Ishikawa (cell line): ENCODE results near the gene PRKCH.

Experiments used
- CEBPB ChIP-seq: IDR thresholded peaks from 2 replicates; pipeline ENCODE4 v1.6.1; 2012
- CREB1 ChIP-seq: IDR thresholded peaks from 2 replicates; pipeline ENCODE4 v1.6.1; 2012; ENCODE audit warnings: low read depth
- EGR1 ChIP-seq: IDR thresholded peaks from 2 replicates; pipeline ENCODE4 v1.6.1; 2012
- EP300 ChIP-seq: IDR thresholded peaks from 2 replicates; pipeline ENCODE4 v1.6.1; 2012; ENCODE audit warnings: borderline replicate concordance
- FOXM1 ChIP-seq: IDR thresholded peaks from 2 replicates; pipeline ENCODE4 v1.6.1; 2012; ENCODE audit warnings: low read depth, borderline replicate concordance
- NFIC ChIP-seq: IDR thresholded peaks from 2 replicates; pipeline ENCODE4 v1.6.1; 2012
- RAD21 ChIP-seq: IDR thresholded peaks from 2 replicates; pipeline ENCODE4 v1.6.1; 2012; ENCODE audit warnings: low read depth
- TAF1 ChIP-seq: IDR thresholded peaks from 2 replicates; pipeline ENCODE4 v1.6.1; 2012; ENCODE audit warnings: low read depth, mild to moderate bottlenecking
- TCF12 ChIP-seq: IDR thresholded peaks from 2 replicates; pipeline ENCODE4 v1.6.1; 2012; ENCODE audit warnings: low read depth
- TEAD4 ChIP-seq: IDR thresholded peaks from 2 replicates; pipeline ENCODE4 v1.6.1; 2012
- USF1 ChIP-seq: IDR thresholded peaks from 2 replicates; pipeline ENCODE4 v1.6.1; 2012
- YY1 ChIP-seq: IDR thresholded peaks from 2 replicates; pipeline ENCODE4 v1.6.1; 2012; ENCODE audit warnings: low read depth
- ZBTB7A ChIP-seq: IDR thresholded peaks from 2 replicates; pipeline ENCODE4 v1.6.1; 2012; ENCODE audit warnings: low read depth
- TF ChIP-seq, protein P1 (sequence below): IDR thresholded peaks from 2 replicates; pipeline ENCODE4 v1.6.1; 2012
- TF ChIP-seq, protein P2 (sequence below): IDR thresholded peaks from 2 replicates; pipeline ENCODE4 v1.6.1; 2012; ENCODE audit warnings: low read depth, mild to moderate bottlenecking

The PRKCH gene

DNA sequence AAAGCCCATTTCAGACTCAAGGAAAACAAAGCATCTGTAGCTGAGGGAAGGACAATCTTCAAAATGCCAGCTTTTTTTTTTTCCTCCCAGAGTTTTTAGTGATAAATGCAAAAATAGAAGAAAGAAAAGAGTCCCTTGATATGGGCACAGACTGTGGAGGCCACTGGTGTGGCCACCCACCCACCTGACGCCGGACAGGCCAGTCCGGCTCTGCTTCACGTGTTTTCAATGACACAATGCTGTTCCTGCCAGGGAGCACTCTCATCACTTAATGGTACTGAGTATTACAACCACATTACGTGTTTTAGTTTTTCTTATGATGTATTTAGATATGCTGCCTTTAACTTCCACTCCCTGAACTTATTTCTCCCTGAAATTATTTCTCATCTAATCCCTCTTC is 218.3 kb downstream of the PRKCH start:
- TF ChIP-seq EGR1 (no peak), TCF12 (no peak), EP300 (no peak), CREB1 (no peak)
- TF ChIP-seq, protein P1, sequence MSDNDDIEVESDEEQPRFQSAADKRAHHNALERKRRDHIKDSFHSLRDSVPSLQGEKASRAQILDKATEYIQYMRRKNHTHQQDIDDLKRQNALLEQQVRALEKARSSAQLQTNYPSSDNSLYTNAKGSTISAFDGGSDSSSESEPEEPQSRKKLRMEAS, result no peak

GRCh38 chr14:61540931-61541330 is 219.6 kb downstream of the PRKCH start:
- TF ChIP-seq RAD21, result no peak

DNA sequence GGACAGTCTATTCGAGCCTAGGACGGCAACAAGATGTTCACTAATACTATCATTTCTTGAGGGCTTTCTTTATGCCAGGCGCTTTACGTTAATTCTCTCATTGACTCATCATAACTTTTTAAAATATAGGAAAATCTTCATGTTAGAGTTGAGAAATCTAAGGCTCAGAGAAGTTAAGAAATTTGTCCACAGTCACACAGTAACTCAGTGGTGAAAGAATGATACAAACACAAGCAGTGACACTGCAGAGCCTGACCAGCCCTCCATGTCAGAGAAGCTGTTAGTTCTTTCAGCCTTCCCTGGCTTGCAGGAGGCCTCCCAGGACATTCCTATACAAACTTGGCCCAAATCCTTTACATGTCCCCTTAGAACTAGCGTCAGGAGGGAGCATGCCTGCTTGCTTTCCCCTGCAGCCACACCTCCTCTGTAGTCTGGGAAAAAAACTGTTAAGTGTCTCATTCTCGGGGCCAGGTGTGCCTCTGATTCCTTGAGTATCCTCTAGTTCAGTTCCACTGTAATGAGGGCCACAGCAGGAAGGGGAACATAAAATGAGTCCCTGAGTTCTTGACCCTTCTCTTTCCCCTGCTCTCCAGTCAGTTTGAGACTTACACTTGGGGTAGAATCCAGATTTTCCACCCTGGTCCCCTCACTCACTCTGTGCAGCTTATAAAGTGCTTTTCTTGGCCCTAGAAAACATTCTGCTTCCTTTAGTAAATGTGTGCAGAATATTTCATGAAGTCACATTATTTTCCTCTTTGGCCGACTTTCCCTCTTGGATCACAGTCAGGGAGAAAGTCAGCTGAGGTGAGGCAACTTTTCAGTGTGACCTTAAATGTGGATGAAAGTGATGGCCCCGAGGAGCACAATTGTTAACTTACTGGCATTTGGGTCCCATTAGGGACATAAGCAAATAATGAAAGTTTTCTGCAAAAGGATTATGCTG is 221.7 kb downstream of the PRKCH start:
- TF ChIP-seq CEBPB, result no peak
- TF ChIP-seq, protein P1, result no peak
- TF ChIP-seq, protein P2, sequence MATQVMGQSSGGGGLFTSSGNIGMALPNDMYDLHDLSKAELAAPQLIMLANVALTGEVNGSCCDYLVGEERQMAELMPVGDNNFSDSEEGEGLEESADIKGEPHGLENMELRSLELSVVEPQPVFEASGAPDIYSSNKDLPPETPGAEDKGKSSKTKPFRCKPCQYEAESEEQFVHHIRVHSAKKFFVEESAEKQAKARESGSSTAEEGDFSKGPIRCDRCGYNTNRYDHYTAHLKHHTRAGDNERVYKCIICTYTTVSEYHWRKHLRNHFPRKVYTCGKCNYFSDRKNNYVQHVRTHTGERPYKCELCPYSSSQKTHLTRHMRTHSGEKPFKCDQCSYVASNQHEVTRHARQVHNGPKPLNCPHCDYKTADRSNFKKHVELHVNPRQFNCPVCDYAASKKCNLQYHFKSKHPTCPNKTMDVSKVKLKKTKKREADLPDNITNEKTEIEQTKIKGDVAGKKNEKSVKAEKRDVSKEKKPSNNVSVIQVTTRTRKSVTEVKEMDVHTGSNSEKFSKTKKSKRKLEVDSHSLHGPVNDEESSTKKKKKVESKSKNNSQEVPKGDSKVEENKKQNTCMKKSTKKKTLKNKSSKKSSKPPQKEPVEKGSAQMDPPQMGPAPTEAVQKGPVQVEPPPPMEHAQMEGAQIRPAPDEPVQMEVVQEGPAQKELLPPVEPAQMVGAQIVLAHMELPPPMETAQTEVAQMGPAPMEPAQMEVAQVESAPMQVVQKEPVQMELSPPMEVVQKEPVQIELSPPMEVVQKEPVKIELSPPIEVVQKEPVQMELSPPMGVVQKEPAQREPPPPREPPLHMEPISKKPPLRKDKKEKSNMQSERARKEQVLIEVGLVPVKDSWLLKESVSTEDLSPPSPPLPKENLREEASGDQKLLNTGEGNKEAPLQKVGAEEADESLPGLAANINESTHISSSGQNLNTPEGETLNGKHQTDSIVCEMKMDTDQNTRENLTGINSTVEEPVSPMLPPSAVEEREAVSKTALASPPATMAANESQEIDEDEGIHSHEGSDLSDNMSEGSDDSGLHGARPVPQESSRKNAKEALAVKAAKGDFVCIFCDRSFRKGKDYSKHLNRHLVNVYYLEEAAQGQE, result no peak
- TF ChIP-seq TEAD4, result no peak
- no peak for TF ChIP-seq EP300
- no peak for TF ChIP-seq YY1
- no peak for TF ChIP-seq EGR1
- TF ChIP-seq RAD21, result no peak
- no peak for TF ChIP-seq TCF12
- no peak for TF ChIP-seq CREB1
- no peak for TF ChIP-seq NFIC
- TF ChIP-seq ZBTB7A, result no peak
- no peak for TF ChIP-seq TAF1

GRCh38 chr14:61543946-61544345 is 222.6 kb downstream of the PRKCH start:
- TF ChIP-seq USF1 (no peak), TAF1 (no peak), CREB1 (no peak), FOXM1 (no peak), EGR1 (no peak)
- TF ChIP-seq, protein P1, result no peak

- TF ChIP-seq CREB1, result no peak
- TF ChIP-seq TAF1, result no peak
- no peak for TF ChIP-seq YY1
- no peak for TF ChIP-seq ZBTB7A
- no peak for TF ChIP-seq CEBPB
- TF ChIP-seq, protein P1, result no peak
- TF ChIP-seq EGR1, result no peak
- no peak for TF ChIP-seq USF1
- no peak for TF ChIP-seq NFIC
- TF ChIP-seq, protein P2, result no peak
- TF ChIP-seq FOXM1, result no peak
- no peak for TF ChIP-seq EP300
- TF ChIP-seq RAD21, result no peak
- TF ChIP-seq TEAD4, result no peak
- TF ChIP-seq TCF12, result no peak
Measured at GRCh38 chr14:61544448-61545330, 223.3 kb downstream of the PRKCH start.
